Trophoblast cell (in vitro differentiated cells and primary cell): ENCODE data around the gene FMNL2.

ENCODE experiments used
- DNase-seq, 2 donors: peaks; one replicate each; pipeline ENCODE4 v3.0.0-alpha.2; 2016
- H2AFZ ChIP-seq: 2 replicates; pipeline ENCODE4 v1.6.1; 2013; ENCODE audit warnings: low read length, moderate library complexity, mild to moderate bottlenecking; ENCODE audit not compliant: insufficient read depth, poor library complexity
- H2AK5ac ChIP-seq: 2 replicates; pipeline ENCODE4 v1.6.1; 2013; ENCODE audit warnings: mild to moderate bottlenecking, low read length
- H2BK120ac ChIP-seq: 2 replicates; pipeline ENCODE4 v1.6.1; 2013; ENCODE audit warnings: low read length, mild to moderate bottlenecking, moderate library complexity; ENCODE audit not compliant: insufficient read depth, poor library complexity
- H2BK12ac ChIP-seq: 2 replicates; pipeline ENCODE4 v1.6.1; 2013; ENCODE audit warnings: mild to moderate bottlenecking, low read length, moderate library complexity
- H2BK5ac ChIP-seq: 2 replicates; pipeline ENCODE4 v1.6.1; 2013; ENCODE audit warnings: low read length, low read depth, moderate library complexity, mild to moderate bottlenecking; ENCODE audit not compliant: poor library complexity
- H3K14ac ChIP-seq: 2 replicates; pipeline ENCODE4 v1.6.1; 2013; ENCODE audit warnings: mild to moderate bottlenecking, low read length
- H3K18ac ChIP-seq: 2 replicates; pipeline ENCODE4 v1.6.1; 2013; ENCODE audit warnings: mild to moderate bottlenecking, low read length
- H3K23ac ChIP-seq: 2 replicates; pipeline ENCODE4 v1.6.1; 2013; ENCODE audit warnings: low read length
- H3K27ac ChIP-seq: 2 replicates; pipeline ENCODE4 v1.5.1; 2013; ENCODE audit warnings: low read depth, mild to moderate bottlenecking, inconsistent platforms, low read length, moderate library complexity
- H3K27me3 ChIP-seq: 2 replicates; pipeline ENCODE4 v1.6.1; 2013; ENCODE audit warnings: inconsistent platforms, mild to moderate bottlenecking, low read length, moderate library complexity; ENCODE audit not compliant: insufficient read depth
- H3K36me3 ChIP-seq, 2 experiments: 1 replicate in 1 of 2; 2 replicates in 1 of 2; pipeline ENCODE4 v1.6.1; 2013; ENCODE audit warnings: low read length in 2 of 2, mild to moderate bottlenecking in 2 of 2, moderate library complexity in 1 of 2; ENCODE audit not compliant: insufficient read depth in 2 of 2, control insufficient read depth in 1 of 2
- H3K4ac ChIP-seq: 2 replicates; pipeline ENCODE4 v1.6.1; 2013; ENCODE audit warnings: low read depth, mild to moderate bottlenecking, low read length, moderate library complexity
- H3K4me1 ChIP-seq, 2 experiments: 1 replicate in 1 of 2; 2 replicates in 1 of 2; pipeline ENCODE4 v1.6.1; 2013; ENCODE audit warnings: low read length in 2 of 2, mild to moderate bottlenecking in 2 of 2, moderate library complexity in 1 of 2; ENCODE audit not compliant: insufficient read depth in 2 of 2, control insufficient read depth in 1 of 2
- H3K4me2 ChIP-seq: 2 replicates; pipeline ENCODE4 v1.6.1; 2013; ENCODE audit warnings: inconsistent platforms, mild to moderate bottlenecking, low read length, moderate library complexity
- H3K4me3 ChIP-seq: 2 replicates; pipeline ENCODE4 v1.5.1; 2013; ENCODE audit warnings: mild to moderate bottlenecking, low read depth, low read length, inconsistent platforms
- H3K79me1 ChIP-seq: one replicate; pipeline ENCODE4 v1.6.1; 2013; ENCODE audit warnings: low read length
- H3K79me2 ChIP-seq: 2 replicates; pipeline ENCODE4 v1.6.1; 2013; ENCODE audit warnings: low read length, mild to moderate bottlenecking; ENCODE audit not compliant: control insufficient read depth, insufficient read depth, poor library complexity
- H3K9ac ChIP-seq: 2 replicates; pipeline ENCODE4 v1.6.1; 2013; ENCODE audit warnings: mild to moderate bottlenecking, low read length
- H3K9me3 ChIP-seq: 2 replicates; pipeline ENCODE4 v1.6.1; 2013; ENCODE audit warnings: low read depth, mild to moderate bottlenecking, control low read depth, inconsistent platforms, low read length; ENCODE audit not compliant: insufficient read depth
- H4K12ac ChIP-seq: 2 replicates; pipeline ENCODE4 v1.6.1; 2013; ENCODE audit warnings: low read depth, mild to moderate bottlenecking, low read length, moderate library complexity
- H4K8ac ChIP-seq: 2 replicates; pipeline ENCODE4 v1.6.1; 2013; ENCODE audit warnings: low read depth, mild to moderate bottlenecking, low read length, moderate library complexity
- H4K91ac ChIP-seq: one replicate; pipeline ENCODE4 v1.6.1; 2013; ENCODE audit warnings: low read depth, mild to moderate bottlenecking, low read length, moderate library complexity
- WGBS: extraction: QIAGEN DNeasy Blood & Tissue Kit; methylation state at CpG from one replicate; pipeline ENCODE4 v1.1.7; 2013; ENCODE audit warnings: missing lambda C conversion rate; ENCODE audit not compliant: insufficient read length, insufficient coverage; ENCODE audit errors: extremely low coverage; 5-methylcytosine and 5-hydroxymethylcytosine counted together

The FMNL2 gene

GRCh38 chr2:152399003-152399402, 64.0 kb downstream of the FMNL2 start:
- Histone ChIP-seq H4K91ac (no peak overlapping the region), H3K9ac (no peak overlapping the region), H4K12ac (no peak overlapping the region), H2BK12ac (no peak overlapping the region), H2AFZ (no peak overlapping the region), H3K79me1 (no peaks in the 10 kb centered on the region), H2BK5ac (no peak overlapping the region), H3K4me3 (no peak overlapping the region), H3K18ac (no peak overlapping the region), H3K23ac (no peak overlapping the region), H3K4ac (no peak overlapping the region), H4K8ac (no peak overlapping the region), H3K27me3 (no peaks in the 10 kb centered on the region), H3K36me3 (no peaks in the 10 kb centered on the region), H2BK120ac (no peak overlapping the region), H3K4me2 (no peak overlapping the region), H3K9me3 (no peaks in the 10 kb centered on the region), H2AK5ac (no peak overlapping the region), H3K79me2 (no peaks in the 10 kb centered on the region), H3K14ac (no peak overlapping the region), H3K27ac (no peak overlapping the region), H3K4me1 (peaks cover 0 to 4% of the 10 kb centered on the region in 2 experiments)
- no peak for DNase-seq
- no CpG with 5 or more reads among the region's 4 CpGs for WGBS

GRCh38 chr2:152400607-152401214, 65.7 kb downstream of the FMNL2 start:
- Histone ChIP-seq H3K27ac (no peak overlapping the region), H2BK120ac (no peak overlapping the region), H3K4me1 (peaks cover 4 to 8% of the 10 kb centered on the region in 2 experiments), H4K8ac (no peak overlapping the region), H3K36me3 (no peaks in the 10 kb centered on the region), H3K27me3 (no peaks in the 10 kb centered on the region), H3K4me2 (no peak overlapping the region), H3K4me3 (no peak overlapping the region), H2BK12ac (no peak overlapping the region), H3K4ac (no peak overlapping the region), H3K79me1 (no peaks in the 10 kb centered on the region), H2AK5ac (no peak overlapping the region), H3K9me3 (no peaks in the 10 kb centered on the region), H4K91ac (no peak overlapping the region), H3K18ac (no peak overlapping the region), H2AFZ (no peak overlapping the region), H3K14ac (no peak overlapping the region), H3K9ac (no peak overlapping the region), H4K12ac (no peak overlapping the region), H2BK5ac (no peak overlapping the region), H3K79me2 (no peaks in the 10 kb centered on the region), H3K23ac (no peak overlapping the region)
- no peak for DNase-seq
- WGBS: no CpG with 5 or more reads among the region's 2 CpGs

- WGBS: no CpG with 5 or more reads among the region's 12 CpGs
- Histone ChIP-seq H3K79me1 (peaks cover 6% of the 10 kb centered on the region), H3K23ac (no peak overlapping the region)
These were observed 68.1 kb downstream of the FMNL2 start for GRCh38 chr2:152402780-152403759.

GRCh38 chr2:152405206-152406118, 70.5 kb downstream of the FMNL2 start:
- H3K79me1 ChIP-seq: peaks cover 9% of the 10 kb centered on the region
- no peak overlapping the region for H3K9ac ChIP-seq
- H3K27ac ChIP-seq: peak overlapping the region; percentile 84
- WGBS: no CpG with 5 or more reads among the region's 2 CpGs
- H2AK5ac ChIP-seq: no peak overlapping the region
- H3K14ac ChIP-seq: no peak overlapping the region
- H3K4me3 ChIP-seq: no peak overlapping the region
- no peak overlapping the region for H4K91ac ChIP-seq
- no peaks in the 10 kb centered on the region for H3K79me2 ChIP-seq
- no peak overlapping the region for H2BK120ac ChIP-seq
- H3K23ac ChIP-seq: no peak overlapping the region
- H2BK12ac ChIP-seq: peak overlapping the region; percentile 30
- H3K18ac ChIP-seq: no peak overlapping the region
- no peak overlapping the region for H2BK5ac ChIP-seq
- H3K4ac ChIP-seq: no peak overlapping the region
- H4K8ac ChIP-seq: no peak overlapping the region
- peaks cover 14 to 16% of the 10 kb centered on the region in 2 experiments for H3K4me1 ChIP-seq
- H4K12ac ChIP-seq: no peak overlapping the region
- no peaks in the 10 kb centered on the region for H3K9me3 ChIP-seq
- peak in 1 of 2 donors; percentile 59 for DNase-seq
- no peaks in the 10 kb centered on the region for H3K27me3 ChIP-seq
- H3K36me3 ChIP-seq: no peaks in the 10 kb centered on the region
- H2AFZ ChIP-seq: no peak overlapping the region
- no peak overlapping the region for H3K4me2 ChIP-seq

More at GRCh38 chr2:152402780-152403759, 68.1 kb downstream of the FMNL2 start:
- Histone ChIP-seq H3K9ac (no peak overlapping the region), H3K79me2 (no peaks in the 10 kb centered on the region), H2BK5ac (no peak overlapping the region), H4K12ac (no peak overlapping the region), H2BK12ac (no peak overlapping the region), H3K9me3 (no peaks in the 10 kb centered on the region), H3K4me2 (no peak overlapping the region), H4K91ac (no peak overlapping the region), H3K27me3 (no peaks in the 10 kb centered on the region), H3K4me1 (peaks cover 10% of the 10 kb centered on the region in 2 experiments), H3K14ac (no peak overlapping the region), H2AFZ (no peak overlapping the region), H2AK5ac (no peak overlapping the region), H3K4me3 (no peak overlapping the region), H4K8ac (no peak overlapping the region), H3K18ac (no peak overlapping the region), H3K4ac (peak overlapping the region; percentile 28), H3K36me3 (no peaks in the 10 kb centered on the region), H3K27ac (no peak overlapping the region), H2BK120ac (no peak overlapping the region)
- DNase-seq: no peak
